HG03457 (cell line): ENCODE results near the gene MACC1.

Experiments used
- ATAC-seq: cut with Tn5 transposase; IDR thresholded peaks from one replicate; pipeline ENCODE4 v1.9.1; 2021; ENCODE audit warnings: moderate number of reproducible peaks; ENCODE audit not compliant: unreplicated experiment

Gene MACC1

GRCh38 chr7:20185988-20186387, 31.2 kb downstream of the MACC1 start:
- no peak for ATAC-seq

DNA sequence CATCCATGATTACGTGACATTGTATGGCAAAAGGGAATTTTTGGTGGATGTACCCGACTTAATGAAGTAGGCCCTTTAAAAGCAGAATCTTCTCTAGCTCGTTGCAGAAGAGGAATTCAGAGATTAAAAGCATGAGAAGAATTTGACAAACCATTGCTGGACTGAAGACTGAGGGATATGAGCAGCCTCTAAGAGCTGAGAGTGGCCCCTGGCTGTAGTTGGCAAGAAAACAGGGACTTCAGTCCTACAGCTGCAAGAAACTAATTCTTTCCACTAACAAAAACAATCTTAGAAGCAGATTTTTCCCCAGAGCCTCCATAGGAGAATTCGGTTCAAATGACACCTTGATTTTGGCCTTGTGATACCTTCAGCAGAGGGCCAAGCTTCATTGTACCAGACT, 34.1 kb downstream of the MACC1 start:
- ATAC-seq = no peak

- no peak for ATAC-seq
Observed at GRCh38 chr7:20176578-20177242, 40.5 kb downstream of the MACC1 start.

DNA sequence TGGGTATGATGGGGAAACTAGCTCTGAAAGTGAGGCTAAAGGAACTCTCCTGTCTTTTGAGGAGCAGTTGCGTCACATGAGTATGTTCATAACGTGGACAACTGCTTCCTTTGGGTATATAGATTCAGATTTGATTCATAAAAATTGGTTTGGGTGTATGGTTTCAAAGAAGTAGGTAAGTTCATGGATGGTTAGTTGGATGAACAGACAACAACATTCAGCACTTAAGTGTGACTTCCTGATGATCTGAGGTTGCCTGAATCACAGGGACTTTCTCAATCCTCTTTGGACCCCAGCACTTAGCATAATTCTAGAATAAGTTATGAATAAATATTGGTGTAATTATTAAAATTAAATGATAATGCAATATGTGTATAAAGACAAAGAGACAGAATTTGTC, 43.4 kb downstream of the MACC1 start:
- no peak for ATAC-seq

DNA sequence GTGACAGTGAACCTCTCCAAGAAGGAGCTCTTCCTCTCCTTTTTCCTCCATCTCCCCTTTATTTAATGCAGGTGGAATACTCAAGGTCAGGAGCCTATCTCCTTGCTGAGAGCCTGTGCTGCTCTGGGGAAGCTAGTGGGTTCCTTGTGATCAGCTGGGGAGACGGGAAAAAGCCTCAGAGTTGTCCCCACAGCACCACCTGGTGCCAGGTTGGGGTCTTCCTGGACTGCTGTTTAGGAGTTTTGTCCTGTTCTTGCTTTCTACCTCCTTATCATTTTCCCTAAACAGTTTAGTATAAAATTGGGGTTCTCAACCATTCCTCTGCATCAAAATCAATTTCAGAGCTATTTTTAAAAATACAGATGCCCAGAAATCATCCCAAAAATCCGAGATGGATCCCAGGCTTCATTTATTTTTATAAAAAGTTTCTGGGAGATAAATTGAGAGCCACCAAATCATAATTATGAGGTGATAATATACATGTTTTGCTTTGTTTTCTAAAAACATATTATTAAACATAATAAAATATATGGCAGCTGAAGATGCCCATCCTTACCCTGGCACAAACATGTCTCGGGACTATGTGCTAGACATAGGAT, 44.3 kb downstream of the MACC1 start:
- ATAC-seq = no peak

- ATAC-seq = no peak
Observed at GRCh38 chr7:20170633-20171032, 46.6 kb downstream of the MACC1 start.

DNA sequence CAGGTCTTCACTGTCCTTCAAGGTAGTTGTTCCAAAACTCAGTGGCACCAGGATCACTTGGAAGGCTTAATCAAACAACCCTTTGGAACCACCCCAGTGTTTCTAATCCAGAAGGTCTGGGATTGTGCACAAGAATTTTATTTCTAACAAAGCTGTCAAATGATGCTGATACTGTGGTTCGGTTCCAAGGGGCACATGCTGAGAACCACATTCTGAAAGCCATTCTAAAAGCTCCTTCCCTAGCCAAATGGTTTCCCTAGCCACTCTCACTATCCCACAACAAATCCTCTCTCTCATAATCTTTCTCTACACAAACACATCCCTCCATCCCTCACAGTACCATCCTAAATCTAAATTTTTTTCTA, 52.1 kb downstream of the MACC1 start:
- ATAC-seq = no peak

GRCh38 chr7:20164425-20165145, 52.6 kb downstream of the MACC1 start:
- ATAC-seq = no peak

- no peak for ATAC-seq
Observed at GRCh38 chr7:20162665-20163064, 54.5 kb downstream of the MACC1 start.

- no peak for ATAC-seq
Observed at GRCh38 chr7:20159226-20159747, 57.9 kb downstream of the MACC1 start.

DNA sequence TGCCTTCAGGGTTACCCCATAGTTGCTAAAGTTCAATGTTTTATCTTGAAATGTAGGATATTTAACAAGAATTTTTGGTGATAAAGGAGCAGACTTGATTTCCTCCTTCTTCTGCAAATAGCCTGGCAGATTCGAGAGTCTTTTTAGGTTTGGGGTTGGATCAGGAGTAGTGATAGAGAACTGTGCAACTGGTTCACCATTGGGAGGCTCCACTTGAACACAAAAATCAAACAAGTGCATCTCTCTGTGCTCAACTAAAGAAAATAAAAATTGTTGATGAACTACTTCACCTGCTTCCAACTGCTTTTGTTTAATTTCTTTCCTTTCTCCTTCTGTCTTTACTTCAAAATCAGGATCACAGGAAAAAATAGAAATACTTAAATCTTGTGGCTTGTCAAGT, 58.5 kb downstream of the MACC1 start:
- no peak for ATAC-seq

GRCh38 chr7:20157456-20157855, 59.7 kb downstream of the MACC1 start:
- no peak for ATAC-seq

DNA sequence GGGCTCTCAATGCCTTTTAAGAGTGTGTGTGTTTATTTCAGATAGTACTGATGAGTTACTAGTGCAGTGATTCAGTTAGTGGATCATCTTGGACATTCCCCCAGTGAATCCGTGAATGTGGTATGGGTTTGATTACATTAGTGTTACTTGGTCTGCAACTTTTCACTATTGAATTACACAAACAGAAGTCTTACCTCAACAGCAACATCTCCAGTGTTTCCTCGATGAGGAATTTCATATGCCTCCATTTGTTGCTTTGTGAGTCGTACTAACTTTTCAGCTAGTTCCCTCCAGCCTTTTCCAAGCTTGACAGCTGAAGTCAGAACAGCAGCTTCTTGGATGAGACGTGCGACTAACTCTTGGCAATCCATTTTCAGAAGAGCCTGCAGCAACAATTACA, 63.2 kb downstream of the MACC1 start:
- ATAC-seq = no peak

DNA sequence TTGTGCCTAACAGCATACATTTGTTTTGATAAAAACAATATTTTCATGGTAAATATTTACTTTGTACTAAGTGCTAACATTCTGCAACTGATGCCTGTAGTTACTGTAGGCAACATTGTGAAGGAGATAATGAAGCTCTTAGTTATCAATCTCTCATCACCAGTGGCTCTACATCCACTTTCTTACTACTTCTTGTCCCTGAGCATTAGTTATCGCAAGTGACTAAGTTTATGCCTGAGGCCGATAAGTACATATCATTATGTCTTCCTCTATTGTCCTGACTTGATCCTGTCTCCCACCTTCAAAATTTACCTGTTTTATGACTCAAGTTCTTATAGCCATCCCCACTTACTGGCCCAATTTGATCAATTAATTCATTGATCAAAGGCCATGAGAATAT, 63.6 kb downstream of the MACC1 start:
- ATAC-seq = no peak

DNA sequence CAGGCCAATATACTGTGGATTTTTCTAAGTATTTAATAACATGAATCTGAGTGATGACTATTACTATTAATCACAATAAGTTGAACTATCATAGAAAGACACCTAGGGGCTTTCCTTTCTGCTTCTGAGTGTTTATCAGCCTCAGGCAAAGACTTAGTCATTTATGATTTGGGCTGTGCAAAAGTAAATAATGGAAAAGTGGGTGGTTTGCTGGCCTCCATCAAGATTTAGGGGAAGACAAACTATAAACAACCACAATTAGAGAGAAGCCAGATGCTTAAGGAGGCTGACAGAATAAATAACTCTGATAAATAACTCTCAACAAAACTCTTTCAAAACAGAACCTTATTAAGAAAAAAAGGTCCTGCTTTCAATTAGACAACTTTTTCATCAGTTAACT, 64.7 kb downstream of the MACC1 start:
- no peak for ATAC-seq

DNA sequence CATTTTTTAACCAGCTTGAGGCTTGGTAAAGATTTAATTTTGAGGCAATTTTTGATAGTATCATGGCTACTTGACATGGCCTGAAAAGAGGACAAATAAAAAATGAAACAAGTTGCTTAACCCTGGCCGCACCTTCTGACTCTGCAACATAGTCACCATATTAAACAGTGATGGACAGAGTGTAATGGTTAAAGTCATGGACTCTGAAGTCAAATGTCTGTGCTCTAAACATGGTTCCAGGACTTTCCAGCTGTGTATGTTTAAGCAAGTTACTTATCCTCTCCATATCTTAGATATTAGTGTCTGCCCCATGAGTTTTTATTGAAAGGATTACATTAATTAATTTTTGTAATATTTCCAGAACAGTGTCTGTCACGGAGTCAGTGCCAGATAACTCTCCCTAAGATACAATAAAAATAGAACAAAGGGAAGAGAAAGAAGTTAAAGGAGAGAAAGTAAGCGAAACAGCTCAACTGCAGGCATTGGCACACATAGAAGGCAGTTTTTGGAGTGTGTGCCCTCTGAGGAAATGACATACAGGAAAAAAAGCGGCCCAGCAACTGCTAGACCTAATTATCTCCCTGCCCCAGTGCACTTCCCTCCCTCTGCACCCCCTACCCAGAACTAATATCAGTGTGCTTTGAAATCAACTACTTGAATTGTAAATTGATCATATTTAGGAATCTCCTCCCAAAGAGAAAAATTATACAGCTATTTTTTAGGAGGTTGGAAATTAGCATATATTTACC, 65.3 kb downstream of the MACC1 start:
- no peak for ATAC-seq

- no peak for ATAC-seq
Observed at GRCh38 chr7:20146451-20146850, 70.7 kb downstream of the MACC1 start.

- ATAC-seq = no peak
Observed at GRCh38 chr7:20144801-20145200, 72.4 kb downstream of the MACC1 start.

GRCh38 chr7:20141666-20142065, 75.5 kb downstream of the MACC1 start:
- no peak for ATAC-seq

GRCh38 chr7:20141002-20141345, 76.2 kb downstream of the MACC1 start:
- ATAC-seq = no peak

GRCh38 chr7:20140291-20141001, 76.7 kb downstream of the MACC1 start:
- ATAC-seq = no peak
